Measurements from ENCODE around the gene GPR135. TPM values are rescaled to one million over a fixed set of nuclear protein-coding genes. Genes with fewer than 3 reads are reported as not detected.

GPR135 gene
- total RNA-seq, 4 donors from 2014 or later: 1.5 to 7.4 (median 5.2) TPM; not detected in 1

GRCh38 chr14:59482541-59483331 is 17.6 kb upstream of the GPR135 start:
- TF ChIP-seq EP300 (IDR thresholded peaks at IDR 0.05; ENCODE audit: low read depth) (no peak), POLR2AphosphoS5 (IDR thresholded peaks at IDR 0.05) (no peak), POLR2A (IDR thresholded peaks at IDR 0.05) (no peak)
- TF ChIP-seq, protein P1, sequence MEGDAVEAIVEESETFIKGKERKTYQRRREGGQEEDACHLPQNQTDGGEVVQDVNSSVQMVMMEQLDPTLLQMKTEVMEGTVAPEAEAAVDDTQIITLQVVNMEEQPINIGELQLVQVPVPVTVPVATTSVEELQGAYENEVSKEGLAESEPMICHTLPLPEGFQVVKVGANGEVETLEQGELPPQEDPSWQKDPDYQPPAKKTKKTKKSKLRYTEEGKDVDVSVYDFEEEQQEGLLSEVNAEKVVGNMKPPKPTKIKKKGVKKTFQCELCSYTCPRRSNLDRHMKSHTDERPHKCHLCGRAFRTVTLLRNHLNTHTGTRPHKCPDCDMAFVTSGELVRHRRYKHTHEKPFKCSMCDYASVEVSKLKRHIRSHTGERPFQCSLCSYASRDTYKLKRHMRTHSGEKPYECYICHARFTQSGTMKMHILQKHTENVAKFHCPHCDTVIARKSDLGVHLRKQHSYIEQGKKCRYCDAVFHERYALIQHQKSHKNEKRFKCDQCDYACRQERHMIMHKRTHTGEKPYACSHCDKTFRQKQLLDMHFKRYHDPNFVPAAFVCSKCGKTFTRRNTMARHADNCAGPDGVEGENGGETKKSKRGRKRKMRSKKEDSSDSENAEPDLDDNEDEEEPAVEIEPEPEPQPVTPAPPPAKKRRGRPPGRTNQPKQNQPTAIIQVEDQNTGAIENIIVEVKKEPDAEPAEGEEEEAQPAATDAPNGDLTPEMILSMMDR (IDR thresholded peaks at IDR 0.05): no peak
- DNase-seq: peak; percentile 20
- H3K27ac ChIP-seq: peak overlapping the region; percentile 93 to 98 (median 96)
- H3K4me1 ChIP-seq: peaks cover 24 to 64% (median 38%) of the 10 kb centered on the region in 4 donors
- H3K9me3 ChIP-seq: no peaks in the 10 kb centered on the region
- no peaks in the 10 kb centered on the region for H3K27me3 ChIP-seq
- 47 to 59% methylated on average over 5 to 6 of the region's 6 CpGs for WGBS, 2 donors (ENCODE audit: low coverage in 1 of 2)
- H3K36me3 ChIP-seq: peaks cover 0 to 4% (median 0%) of the 10 kb centered on the region in 4 donors
- intact Hi-C loops (cut with DNase I; ENCODE audit: low total_unique reads) (no loop called here), in situ Hi-C loops (cut with MboI; ENCODE audit: low pct_ligation_motif_present in 1 of 4, low pct_unique_long_range_greater_than_20kb in 1 of 4, low sequenced_read_pairs in 3 of 4) (no loop called here)
- peak overlapping the region in 3 of 4 donors; percentile 69 to 83 (median 79) for H3K4me3 ChIP-seq

DNA sequence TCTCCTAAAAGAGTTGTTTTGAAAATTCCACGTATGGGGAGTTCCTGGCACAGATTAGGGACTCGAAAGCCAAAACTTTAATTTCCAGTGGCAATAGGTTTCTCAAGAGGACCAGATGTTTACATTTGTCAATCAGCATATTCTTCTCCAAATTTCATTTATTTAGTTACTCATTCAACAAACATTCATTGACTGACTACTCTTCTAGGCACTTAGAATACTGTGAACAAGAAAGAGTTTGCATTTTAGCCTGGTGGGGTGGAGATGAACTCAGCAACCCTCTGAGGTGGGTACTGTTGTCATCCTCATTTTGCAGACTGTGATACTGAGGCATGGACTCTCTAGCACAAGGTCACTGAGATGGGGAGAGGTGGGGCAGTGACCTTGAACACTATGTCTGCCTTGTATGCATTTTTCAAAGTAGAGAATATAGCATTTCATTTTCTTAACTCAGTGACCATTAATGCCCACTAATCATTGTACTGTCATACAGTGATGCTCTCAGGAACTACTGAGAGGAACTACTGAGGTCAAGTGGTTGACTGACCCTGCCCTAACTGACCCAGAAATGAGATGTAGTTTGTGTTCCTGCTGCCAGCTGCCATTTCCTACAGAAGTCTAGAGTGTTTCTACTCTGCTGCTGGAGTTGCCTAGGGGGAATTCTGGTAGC is 16.8 kb upstream of the GPR135 start:
- intact Hi-C loops (cut with DNase I; ENCODE audit: low total_unique reads): no loop called here
- WGBS, 2 donors (ENCODE audit: low coverage in 1 of 2): 77 to 80% methylated on average over 2 of the region's 2 CpGs

DNA sequence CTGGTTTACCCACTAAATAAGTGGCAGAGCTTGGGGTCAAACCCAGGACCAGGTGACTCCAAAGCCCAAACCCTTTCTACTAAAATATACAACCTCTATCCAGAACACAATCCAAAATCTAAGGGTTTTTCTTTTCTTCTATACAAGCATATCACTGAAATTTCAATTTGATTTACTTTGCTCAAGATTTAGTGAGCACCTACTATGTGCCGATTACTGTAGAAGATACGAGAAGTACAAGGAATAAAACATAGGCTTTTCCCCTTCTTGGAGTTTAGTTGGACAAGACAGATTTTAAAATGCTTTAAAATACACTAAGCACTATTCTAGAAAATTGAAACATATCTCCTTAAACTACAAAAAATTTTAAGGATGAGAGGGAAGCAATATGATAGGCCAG is 16.2 kb upstream of the GPR135 start:
- no peak for DNase-seq
- 90 to 100% methylated on average over 2 of the region's 2 CpGs for WGBS, 2 donors (ENCODE audit: low coverage in 1 of 2)
- in situ Hi-C loops (cut with MboI; ENCODE audit: low pct_ligation_motif_present in 1 of 4, low pct_unique_long_range_greater_than_20kb in 1 of 4, low sequenced_read_pairs in 3 of 4): no loop called here
- TF ChIP-seq EP300 (IDR thresholded peaks at IDR 0.05; ENCODE audit: low read depth) (no peak), POLR2AphosphoS5 (IDR thresholded peaks at IDR 0.05) (no peak), POLR2A (IDR thresholded peaks at IDR 0.05) (no peak)
- TF ChIP-seq, protein P1 (IDR thresholded peaks at IDR 0.05): no peak
- no peaks in the 10 kb centered on the region for H3K27me3 ChIP-seq
- H3K4me1 ChIP-seq: peaks cover 23 to 53% (median 33%) of the 10 kb centered on the region in 4 donors
- no peaks in the 10 kb centered on the region for H3K36me3 ChIP-seq
- H3K27ac ChIP-seq: peak overlapping the region in 1 of 4 donors; percentile 96
- no peak overlapping the region for H3K4me3 ChIP-seq
- intact Hi-C loops (cut with DNase I; ENCODE audit: low total_unique reads): no loop called here
- no peaks in the 10 kb centered on the region for H3K9me3 ChIP-seq

More for the DNA sequence above, 16.8 kb upstream of the GPR135 start:
- TF ChIP-seq POLR2A (IDR thresholded peaks at IDR 0.05) (no peak), POLR2AphosphoS5 (IDR thresholded peaks at IDR 0.05) (peak in 1 of 3 donors; percentile 28), EP300 (IDR thresholded peaks at IDR 0.05; ENCODE audit: low read depth) (no peak)
- TF ChIP-seq, protein P1 (IDR thresholded peaks at IDR 0.05): no peak
- Histone ChIP-seq H3K4me3 (no peak overlapping the region), H3K9me3 (no peaks in the 10 kb centered on the region), H3K4me1 (peaks cover 24 to 59% (median 36%) of the 10 kb centered on the region in 4 donors), H3K27me3 (no peaks in the 10 kb centered on the region), H3K27ac (peak overlapping the region; percentile 93 to 98 (median 96)), H3K36me3 (no peaks in the 10 kb centered on the region)
- in situ Hi-C loops (cut with MboI; ENCODE audit: low pct_ligation_motif_present in 1 of 4, low pct_unique_long_range_greater_than_20kb in 1 of 4, low sequenced_read_pairs in 3 of 4): no loop called here
- no peak for DNase-seq

DNA sequence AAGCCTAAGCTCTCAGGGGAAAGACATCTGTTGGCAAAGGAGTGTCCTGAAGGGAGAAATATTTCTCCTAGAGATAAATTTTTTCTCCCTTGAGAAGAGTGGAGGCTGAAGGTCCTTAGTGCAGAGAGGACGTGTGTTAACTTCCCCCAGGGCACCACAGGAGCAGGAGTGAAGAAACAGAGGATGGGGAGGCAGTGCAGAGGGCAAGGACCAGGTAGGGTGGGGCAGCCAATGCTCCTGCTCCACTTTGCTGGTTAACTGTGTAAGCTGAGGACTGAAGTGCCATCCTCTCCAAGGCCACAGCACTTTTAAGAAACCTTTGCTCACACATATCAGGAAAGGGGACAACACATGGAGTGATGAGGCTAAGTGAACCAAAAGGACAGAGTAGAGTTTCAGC is 15.0 kb upstream of the GPR135 start:
- H3K9me3 ChIP-seq: no peaks in the 10 kb centered on the region
- H3K4me3 ChIP-seq: no peak overlapping the region
- peaks cover 12 to 40% (median 20%) of the 10 kb centered on the region in 4 donors for H3K4me1 ChIP-seq
- peak overlapping the region in 1 of 4 donors; percentile 8 for H3K27ac ChIP-seq
- no peaks in the 10 kb centered on the region for H3K27me3 ChIP-seq
- no peak for DNase-seq
- no peak for TF ChIP-seq POLR2A (IDR thresholded peaks at IDR 0.05)
- no peak for TF ChIP-seq POLR2AphosphoS5 (IDR thresholded peaks at IDR 0.05)
- TF ChIP-seq, protein P1 (IDR thresholded peaks at IDR 0.05): no peak
- TF ChIP-seq EP300 (IDR thresholded peaks at IDR 0.05; ENCODE audit: low read depth): no peak
- H3K36me3 ChIP-seq: peaks cover 0 to 5% (median 2%) of the 10 kb centered on the region in 4 donors
- in situ Hi-C loops (cut with MboI; ENCODE audit: low pct_ligation_motif_present in 1 of 4, low pct_unique_long_range_greater_than_20kb in 1 of 4, low sequenced_read_pairs in 3 of 4): no loop called here
- WGBS, 2 donors (ENCODE audit: low coverage in 1 of 2): 52% methylated on average over 1 of the region's 1 CpG; no CpG with 5 or more reads in 1 of the 2 donors
- intact Hi-C loops (cut with DNase I; ENCODE audit: low total_unique reads): no loop called here
